ENCODE results near the gene APOB. TPM values are rescaled to one million over a fixed set of nuclear protein-coding genes. Genes with fewer than 3 reads are reported as not detected.

Gene APOB
- 10 to 100 TPM in 2 of 4 donors, 1 to 10 TPM in 2; 1.5 to 38.6 (median 14.7) TPM for total RNA-seq

- TF ChIP-seq CTCF (IDR thresholded peaks at IDR 0.05; ENCODE audit: low read depth), result no peak
Measured at GRCh38 chr2:21043744-21044532, at the start of gene APOB. Gene APOB, minus strand, starts transcription at chr2:21044073. Its CDS starts 128 bp downstream, at chr2:21043945.

- no peak for TF ChIP-seq CTCF (IDR thresholded peaks at IDR 0.05; ENCODE audit: low read depth)
Measured at GRCh38 chr2:21092308-21092869, 48.5 kb upstream of the APOB start.

GRCh38 chr2:21084401-21084800 lies 40.5 kb upstream of the APOB start:
- no peak for TF ChIP-seq CTCF (IDR thresholded peaks at IDR 0.05; ENCODE audit: low read depth)

- no peak for TF ChIP-seq CTCF (IDR thresholded peaks at IDR 0.05; ENCODE audit: low read depth)
Measured at GRCh38 chr2:21083482-21083881, 39.6 kb upstream of the APOB start.

- no peak for TF ChIP-seq CTCF (IDR thresholded peaks at IDR 0.05; ENCODE audit: low read depth)
Measured at GRCh38 chr2:21078296-21078695, 34.4 kb upstream of the APOB start.

GRCh38 chr2:21072477-21073242 lies 28.8 kb upstream of the APOB start:
- TF ChIP-seq CTCF (IDR thresholded peaks at IDR 0.05; ENCODE audit: low read depth), result no peak

Measured in subcutaneous adipose tissue (tissue), 4 donors.